NCI-H510A (cell line): ENCODE results near the gene RPS6KL1.
A peak's percentile ranks its signal among the peaks of the same experiment; 100 is the strongest.

Source experiments
- DNase-seq: peaks from one replicate; lab custom pipeline; 2025; lab: John Stamatoyannopoulos, UW

The RPS6KL1 gene

GRCh38 chr14:74952180-74952665 is 29.2 kb upstream of the RPS6KL1 start:
- DNase-seq = no peak

- DNase-seq = no peak
These were observed 28.6 kb upstream of the RPS6KL1 start for GRCh38 chr14:74951443-74952179.

GRCh38 chr14:74950795-74951442 is 27.9 kb upstream of the RPS6KL1 start:
- DNase-seq = no peak

GRCh38 chr14:74949859-74950573 is 27.0 kb upstream of the RPS6KL1 start:
- no peak for DNase-seq

- DNase-seq = no peak
These were observed 26.1 kb upstream of the RPS6KL1 start for GRCh38 chr14:74949191-74949601.

- DNase-seq = no peak
These were observed 25.4 kb upstream of the RPS6KL1 start for GRCh38 chr14:74948228-74949175.

GRCh38 chr14:74947353-74948227 is 24.5 kb upstream of the RPS6KL1 start:
- DNase-seq = no peak

- DNase-seq = no peak
These were observed 23.7 kb upstream of the RPS6KL1 start for GRCh38 chr14:74946659-74947281.

- DNase-seq = peak; percentile 29
These were observed 23.0 kb upstream of the RPS6KL1 start for GRCh38 chr14:74945852-74946658.

- DNase-seq = no peak
These were observed 22.3 kb upstream of the RPS6KL1 start for GRCh38 chr14:74945261-74945851.

GRCh38 chr14:74942608-74943007 is 19.5 kb upstream of the RPS6KL1 start:
- DNase-seq = no peak

GRCh38 chr14:74942181-74942580 is 19.1 kb upstream of the RPS6KL1 start:
- DNase-seq = no peak

- no peak for DNase-seq
These were observed 18.6 kb upstream of the RPS6KL1 start for GRCh38 chr14:74941676-74942097.

- DNase-seq = no peak
These were observed 18.0 kb upstream of the RPS6KL1 start for GRCh38 chr14:74940956-74941565.

GRCh38 chr14:74938531-74939495 is 15.8 kb upstream of the RPS6KL1 start:
- DNase-seq = no peak

- DNase-seq = no peak
These were observed 14.1 kb upstream of the RPS6KL1 start for GRCh38 chr14:74937171-74937570.

- DNase-seq = no peak
These were observed 13.7 kb upstream of the RPS6KL1 start for GRCh38 chr14:74936731-74937130.
